Fibroblast of lung (primary cell): ENCODE data around the gene NABP1. TPM values are rescaled to one million over a fixed set of nuclear protein-coding genes. Genes with fewer than 3 reads are reported as not detected.

Source experiments
- DNase-seq, 2 donors: peaks; one replicate each; pipeline versions ENCODE4 v3.0.0 to v3.0.0-alpha.2; 2010; ENCODE audit warnings: low read depth in 2 of 2
- H2AFZ ChIP-seq: 2 replicates; pipeline ENCODE4 v1.5.1; 2012; ENCODE audit warnings: low read length, control low read depth, inconsistent platforms
- H3K27ac ChIP-seq: 2 replicates; pipeline ENCODE4 v1.5.1; 2011; ENCODE audit warnings: low read length, control low read depth; ENCODE audit not compliant: insufficient read depth
- H3K27me3 ChIP-seq: 2 replicates; pipeline ENCODE4 v1.5.1; 2011; ENCODE audit warnings: mild to moderate bottlenecking, low read length; ENCODE audit not compliant: control insufficient read depth, insufficient read depth
- H3K36me3 ChIP-seq: 2 replicates; pipeline ENCODE4 v1.5.1; 2011; ENCODE audit warnings: low read length; ENCODE audit not compliant: control insufficient read depth, insufficient read depth
- H3K4me1 ChIP-seq: 2 replicates; pipeline ENCODE4 v1.5.1; 2011; ENCODE audit warnings: low read length; ENCODE audit not compliant: control insufficient read depth, insufficient read depth; ENCODE audit errors: extremely low read depth
- H3K4me2 ChIP-seq: 2 replicates; pipeline ENCODE4 v1.5.1; 2011; ENCODE audit warnings: low read length, control low read depth; ENCODE audit not compliant: insufficient read depth; ENCODE audit errors: extremely low read depth
- H3K4me3 ChIP-seq, 4 experiments: fragments of 200-600 bp in 1 of 4; sonication (generic) in 1 of 4; replicated peaks in 1 of 4; 2 replicates each; pipeline ENCODE4 v1.5.1; 2011 to 2016; ENCODE audit warnings: low read length in 4 of 4, low read depth in 3 of 4, mild to moderate bottlenecking in 3 of 4, control low read depth in 2 of 4, inconsistent platforms in 1 of 4, mixed read lengths in 1 of 4; ENCODE audit not compliant: insufficient read depth in 1 of 4; ENCODE audit errors: control extremely low read depth in 1 of 4
- H3K79me2 ChIP-seq: 2 replicates; pipeline ENCODE4 v1.5.1; 2012; ENCODE audit warnings: mild to moderate bottlenecking, low read length, inconsistent platforms; ENCODE audit not compliant: control insufficient read depth, insufficient read depth
- H3K9ac ChIP-seq: 2 replicates; pipeline ENCODE4 v1.5.1; 2011; ENCODE audit warnings: mild to moderate bottlenecking, low read length, control low read depth; ENCODE audit not compliant: insufficient read depth
- H3K9me3 ChIP-seq: 2 replicates; pipeline ENCODE4 v1.5.1; 2012; ENCODE audit warnings: low read depth, low read length; ENCODE audit not compliant: control insufficient read depth, insufficient read depth
- H4K20me1 ChIP-seq: 2 replicates; pipeline ENCODE4 v1.5.1; 2011; ENCODE audit warnings: low read length; ENCODE audit not compliant: control insufficient read depth, insufficient read depth; ENCODE audit errors: extremely low read depth
- EZH2 ChIP-seq: IDR thresholded peaks from 2 replicates; pipeline ENCODE4 v1.5.1; 2012; ENCODE audit warnings: low read length, control low read depth, mild to moderate bottlenecking; ENCODE audit errors: missing control alignments
- polyA plus RNA-seq, 2 donors: library from polyadenylated mRNA; depleted of rRNA in 1 of 2; stranded (reverse) in 1 of 2; unstranded in 1 of 2; fragments of >200 nt; gene quantifications; 2 replicates each; pipeline ENCODE4 v1.2.1, GENCODE V29; 2011 to 2012; ENCODE audit warnings: missing spikeins in 1 of 2
- total RNA-seq: library from RNA; depleted of rRNA; stranded (reverse); fragments of >200 nt; gene quantifications from 2 replicates; pipeline ENCODE4 v1.2.1, GENCODE V29; 2014
- TF ChIP-seq, protein P1 (sequence below), 2 donors: IDR thresholded peaks in 1 of 2; conservative IDR thresholded peaks in 1 of 2; 1 replicate in 1 of 2; 2 replicates in 1 of 2; pipeline ENCODE4 v1.5.1; 2011 to 2012; ENCODE audit warnings: low read length in 2 of 2, control low read depth in 1 of 2, inconsistent platforms in 1 of 2, low read depth in 1 of 2, mild to moderate bottlenecking in 1 of 2

Gene NABP1
- total and polyA plus RNA-seq, 2 donors (not counting 1 experiment from before 2014, with no cell fraction given): 117 to 123 TPM

DNA sequence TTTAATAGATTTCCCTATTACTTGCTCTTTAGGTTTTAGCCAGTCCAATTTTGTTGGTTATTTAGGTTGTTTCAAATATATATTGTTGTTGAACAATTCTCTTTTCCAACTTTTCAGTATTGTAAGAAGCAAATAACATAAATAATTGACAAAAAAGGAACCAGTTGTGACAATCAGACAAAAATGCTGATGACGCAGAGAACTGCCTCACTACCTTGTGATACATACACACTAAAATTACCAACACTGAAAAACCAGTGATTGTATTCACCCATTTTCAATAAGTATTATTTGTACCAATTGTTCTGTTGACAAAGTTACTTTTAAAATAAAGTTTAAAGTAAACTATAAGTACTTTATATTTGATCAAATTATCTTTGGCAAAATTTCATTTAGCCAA, 43.1 kb upstream of the NABP1 start:
- no peaks in the 10 kb centered on the region for H3K36me3 ChIP-seq
- H4K20me1 ChIP-seq: no peaks in the 10 kb centered on the region
- peaks cover 29% of the 10 kb centered on the region for H3K4me1 ChIP-seq
- H3K4me2 ChIP-seq: peak overlapping the region; percentile 30
- peak overlapping the region; percentile 76 for H3K27ac ChIP-seq
- no peaks in the 10 kb centered on the region for H3K79me2 ChIP-seq
- H3K27me3 ChIP-seq: no peaks in the 10 kb centered on the region
- H3K4me3 ChIP-seq: no peak overlapping the region
- no peak for DNase-seq
- no peak for TF ChIP-seq EZH2
- TF ChIP-seq, protein P1, sequence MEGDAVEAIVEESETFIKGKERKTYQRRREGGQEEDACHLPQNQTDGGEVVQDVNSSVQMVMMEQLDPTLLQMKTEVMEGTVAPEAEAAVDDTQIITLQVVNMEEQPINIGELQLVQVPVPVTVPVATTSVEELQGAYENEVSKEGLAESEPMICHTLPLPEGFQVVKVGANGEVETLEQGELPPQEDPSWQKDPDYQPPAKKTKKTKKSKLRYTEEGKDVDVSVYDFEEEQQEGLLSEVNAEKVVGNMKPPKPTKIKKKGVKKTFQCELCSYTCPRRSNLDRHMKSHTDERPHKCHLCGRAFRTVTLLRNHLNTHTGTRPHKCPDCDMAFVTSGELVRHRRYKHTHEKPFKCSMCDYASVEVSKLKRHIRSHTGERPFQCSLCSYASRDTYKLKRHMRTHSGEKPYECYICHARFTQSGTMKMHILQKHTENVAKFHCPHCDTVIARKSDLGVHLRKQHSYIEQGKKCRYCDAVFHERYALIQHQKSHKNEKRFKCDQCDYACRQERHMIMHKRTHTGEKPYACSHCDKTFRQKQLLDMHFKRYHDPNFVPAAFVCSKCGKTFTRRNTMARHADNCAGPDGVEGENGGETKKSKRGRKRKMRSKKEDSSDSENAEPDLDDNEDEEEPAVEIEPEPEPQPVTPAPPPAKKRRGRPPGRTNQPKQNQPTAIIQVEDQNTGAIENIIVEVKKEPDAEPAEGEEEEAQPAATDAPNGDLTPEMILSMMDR (conservative IDR thresholded peaks at IDR 0.05 in 1 of 2, IDR thresholded peaks at IDR 0.05 in 1 of 2; ENCODE audit: low read depth in 1 of 2, low read length in 2 of 2): no peak
- no peaks in the 10 kb centered on the region for H3K9me3 ChIP-seq
- H2AFZ ChIP-seq: no peak overlapping the region
- no peak overlapping the region for H3K9ac ChIP-seq

DNA sequence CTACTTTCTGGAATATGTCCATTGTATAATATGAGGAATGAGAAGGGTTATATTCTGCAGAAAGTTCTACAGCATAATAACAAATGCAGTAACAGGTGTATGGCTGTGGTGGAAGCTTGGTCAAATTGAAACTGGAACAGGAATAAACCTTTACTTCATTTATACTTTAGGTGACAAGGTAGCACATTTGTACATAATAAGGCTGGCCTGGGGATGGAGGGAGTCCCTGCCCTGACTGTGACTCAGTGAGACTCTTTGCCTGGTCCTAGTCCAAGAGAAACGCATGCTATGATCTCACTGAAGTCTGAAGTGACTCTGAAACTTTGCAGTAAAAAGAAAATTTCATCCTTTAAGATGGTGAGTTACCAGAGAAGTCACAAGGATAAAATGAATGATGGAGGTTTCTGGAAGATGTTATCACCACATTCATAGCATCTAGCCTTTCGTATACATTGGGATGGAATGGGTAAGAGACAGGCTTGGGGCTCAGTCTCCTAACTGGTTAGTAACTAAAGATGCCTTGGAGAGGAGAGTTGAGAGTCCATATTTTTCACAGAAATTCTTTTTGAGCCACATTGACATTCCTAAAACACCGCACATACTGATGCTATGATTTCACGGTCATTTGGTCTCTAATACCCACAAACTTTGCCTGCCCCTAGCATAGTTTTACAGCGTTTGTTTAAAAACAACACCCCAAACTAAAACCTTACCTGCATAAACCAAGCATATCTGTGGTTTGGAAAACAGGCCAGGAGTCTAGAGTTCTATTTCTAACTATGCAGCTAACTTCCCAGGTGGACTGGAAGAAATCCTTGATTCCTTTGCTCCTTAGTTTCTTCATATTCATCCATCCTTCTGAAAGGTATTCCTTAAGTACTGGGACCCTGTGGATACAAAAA, 42.4 kb upstream of the NABP1 start:
- no peaks in the 10 kb centered on the region for H3K79me2 ChIP-seq
- DNase-seq: peak; percentile 46 to 95
- H3K36me3 ChIP-seq: no peaks in the 10 kb centered on the region
- H3K27ac ChIP-seq: peak overlapping the region; percentile 76
- H3K9ac ChIP-seq: peak overlapping the region; percentile 29
- H3K9me3 ChIP-seq: no peaks in the 10 kb centered on the region
- no peaks in the 10 kb centered on the region for H4K20me1 ChIP-seq
- no peaks in the 10 kb centered on the region for H3K27me3 ChIP-seq
- TF ChIP-seq, protein P1 (conservative IDR thresholded peaks at IDR 0.05 in 1 of 2, IDR thresholded peaks at IDR 0.05 in 1 of 2; ENCODE audit: low read depth in 1 of 2, low read length in 2 of 2): no peak
- TF ChIP-seq EZH2: no peak
- peaks cover 26% of the 10 kb centered on the region for H3K4me1 ChIP-seq
- peak overlapping the region; percentile 30 for H3K4me2 ChIP-seq
- peak overlapping the region; percentile 9 for H2AFZ ChIP-seq
- H3K4me3 ChIP-seq: no peak overlapping the region

DNA sequence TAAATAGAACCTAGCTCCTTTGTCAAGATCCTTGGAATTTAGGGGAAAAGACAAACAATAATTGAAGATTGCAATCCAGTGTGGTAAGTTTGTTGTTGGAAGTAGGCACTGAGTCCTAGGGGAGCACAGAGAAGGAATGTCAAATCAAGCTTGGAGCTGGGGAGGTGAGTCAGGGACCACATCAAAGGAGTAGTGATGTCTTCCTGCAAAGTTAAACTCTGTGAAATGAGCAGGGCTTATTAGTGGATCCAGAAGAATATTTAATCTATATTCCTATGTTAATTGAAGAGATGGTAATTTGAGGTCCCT, 41.7 kb upstream of the NABP1 start:
- H3K79me2 ChIP-seq: no peaks in the 10 kb centered on the region
- H2AFZ ChIP-seq: no peak overlapping the region
- TF ChIP-seq, protein P1 (conservative IDR thresholded peaks at IDR 0.05 in 1 of 2, IDR thresholded peaks at IDR 0.05 in 1 of 2; ENCODE audit: low read depth in 1 of 2, low read length in 2 of 2): no peak
- no peak for TF ChIP-seq EZH2
- H3K27ac ChIP-seq: peak overlapping the region; percentile 76
- H3K36me3 ChIP-seq: no peaks in the 10 kb centered on the region
- no peaks in the 10 kb centered on the region for H3K9me3 ChIP-seq
- H3K9ac ChIP-seq: no peak overlapping the region
- peaks cover 26% of the 10 kb centered on the region for H3K4me1 ChIP-seq
- peak; percentile 55 to 97 for DNase-seq
- no peaks in the 10 kb centered on the region for H4K20me1 ChIP-seq
- no peak overlapping the region for H3K4me3 ChIP-seq
- peak overlapping the region; percentile 30 for H3K4me2 ChIP-seq
- no peaks in the 10 kb centered on the region for H3K27me3 ChIP-seq
